ENCODE results near the gene RBFOX2.
"Not testable (repeated sequence)": the region's sequence is repeated elsewhere in the genome, so short reads cannot be mapped to it uniquely, and the experiment has no call there.

RBFOX2 gene

DNA sequence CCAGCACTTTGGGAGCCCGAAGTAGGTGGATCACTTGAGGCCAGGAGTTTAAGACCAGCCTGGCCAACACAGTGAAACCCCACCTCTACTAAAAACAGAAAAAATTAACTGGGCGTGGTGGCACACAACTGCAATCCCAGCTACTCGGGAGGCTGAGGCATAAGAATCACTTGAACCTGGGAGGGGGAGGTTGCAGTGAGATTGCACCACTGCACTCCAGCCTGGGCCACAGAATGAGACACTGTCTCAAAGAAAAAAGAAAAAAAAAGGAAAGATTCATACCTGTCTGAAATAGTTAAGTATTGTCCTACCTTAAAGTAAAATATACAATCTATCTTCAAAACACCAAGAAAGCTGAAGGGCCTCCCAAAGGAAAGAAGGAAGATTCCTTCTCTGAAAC lies 20.1 kb downstream of the RBFOX2 start:
- DNase-seq (ENCODE audit: low spot score), result no peak

DNA sequence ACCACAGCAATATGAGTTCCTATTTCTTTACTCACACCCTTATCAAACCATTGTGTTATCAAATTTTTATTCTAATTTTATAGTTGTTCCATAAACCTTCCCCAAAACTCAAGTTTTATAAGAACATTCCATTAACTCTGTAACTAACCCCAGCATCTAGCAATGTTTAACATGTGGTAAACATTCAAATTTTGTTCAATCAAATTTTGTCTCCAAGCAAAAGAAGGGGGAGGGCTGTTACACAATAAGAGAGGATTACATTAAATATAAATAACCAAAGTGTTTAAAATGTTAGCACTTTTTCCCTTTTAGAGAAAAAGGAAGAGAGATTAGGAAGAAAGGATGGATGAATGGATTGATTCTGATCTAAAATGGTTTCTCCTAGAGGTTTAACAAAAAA lies 20.5 kb downstream of the RBFOX2 start:
- no peak for DNase-seq (ENCODE audit: low spot score)

DNA sequence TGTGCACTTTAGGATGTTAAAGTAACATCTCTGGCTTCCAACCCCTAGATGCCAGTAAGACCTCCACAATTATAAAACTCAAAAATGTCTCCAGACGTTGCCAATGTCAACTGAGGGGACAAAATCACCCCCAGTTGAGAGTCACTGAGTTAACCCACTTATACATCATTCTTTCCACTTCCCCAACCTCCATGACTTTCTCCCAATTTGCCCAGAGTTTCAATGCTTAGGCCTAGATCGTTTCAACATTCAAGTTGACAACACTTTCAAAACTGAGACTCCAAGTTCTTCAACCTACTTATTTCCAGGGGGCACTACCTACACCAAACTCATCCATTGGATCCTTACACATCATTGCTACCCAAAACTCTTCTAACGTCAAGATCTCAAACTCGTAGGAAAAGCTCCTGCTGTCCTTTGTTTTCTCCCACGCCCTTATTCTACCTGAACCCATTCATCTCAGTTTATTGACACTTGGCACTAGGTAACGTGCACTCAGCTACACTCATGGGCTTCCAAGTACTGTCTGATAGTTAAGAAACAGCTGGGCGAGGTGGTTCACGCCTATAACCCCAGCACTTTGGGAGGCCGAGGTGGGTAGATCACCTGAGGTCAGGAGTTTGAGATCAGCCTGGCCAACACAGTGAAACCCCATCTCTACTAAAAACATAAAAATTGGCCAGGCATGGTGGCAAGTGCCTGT lies 24.5 kb downstream of the RBFOX2 start:
- DNase-seq (ENCODE audit: low spot score), result no peak

DNA sequence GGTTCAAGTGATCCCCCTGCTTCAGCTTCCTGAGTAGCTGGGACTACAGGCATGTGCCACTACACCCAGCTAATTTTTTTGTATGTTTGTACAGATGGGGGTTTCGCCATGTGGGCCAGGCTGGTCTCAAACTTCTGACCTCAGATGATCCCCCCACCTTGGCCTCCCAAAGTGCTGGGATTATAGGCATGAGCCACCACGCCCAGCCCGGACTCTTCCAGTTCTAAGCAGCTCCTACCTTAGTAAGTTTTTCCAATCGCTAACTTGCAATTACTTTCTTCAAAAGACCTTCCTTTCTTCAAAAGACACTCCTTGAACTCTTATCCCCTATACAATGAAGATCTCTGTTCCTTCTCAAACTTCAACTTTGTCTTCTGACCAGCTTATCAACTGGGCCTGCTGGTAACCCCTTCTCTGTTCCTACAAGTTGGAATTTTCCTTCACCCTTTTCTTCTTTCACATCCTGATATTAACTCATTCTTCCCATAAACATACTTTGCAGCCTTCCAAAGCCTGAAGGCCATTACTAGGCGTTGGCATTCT lies 25.8 kb downstream of the RBFOX2 start:
- no peak for DNase-seq (ENCODE audit: low spot score)

DNA sequence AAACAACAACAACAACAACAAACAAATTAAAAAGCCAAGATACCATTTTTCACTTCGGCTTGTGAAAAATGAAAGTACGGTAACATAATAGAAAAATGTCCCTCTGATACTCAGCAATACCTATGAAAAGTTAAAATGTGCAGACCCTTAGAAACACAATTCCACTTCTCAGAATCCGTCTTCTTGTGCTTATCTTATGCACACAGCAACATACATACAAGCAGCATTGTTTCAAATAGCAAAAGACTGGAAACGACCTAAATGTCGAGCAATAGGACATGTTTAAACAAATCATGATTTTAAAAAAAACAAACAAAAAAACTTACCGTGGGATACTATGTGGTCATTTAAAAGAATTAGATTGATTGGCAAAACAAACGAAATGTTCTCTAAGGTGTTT lies 26.5 kb downstream of the RBFOX2 start:
- DNase-seq (ENCODE audit: low spot score), result no peak

DNA sequence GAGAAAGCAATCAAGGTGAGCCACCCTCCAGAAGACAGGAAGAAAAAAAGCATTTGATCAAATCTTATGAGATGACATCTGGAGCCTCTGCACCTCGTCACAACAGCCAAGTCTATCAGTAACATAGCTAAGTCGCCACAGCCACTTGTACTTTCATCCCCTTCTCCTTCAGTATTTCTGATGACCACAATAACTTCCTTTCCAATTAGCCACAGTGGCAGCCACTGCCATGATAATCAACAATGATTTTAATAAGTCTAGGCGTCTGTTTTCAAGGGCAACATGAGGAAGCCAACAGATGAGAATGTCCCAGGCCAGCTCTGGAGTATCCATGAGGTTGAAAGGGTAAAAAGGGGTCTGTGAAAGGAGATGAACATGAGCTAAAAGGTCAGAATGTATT lies 29.9 kb downstream of the RBFOX2 start:
- no peak for DNase-seq (ENCODE audit: low spot score)

DNA sequence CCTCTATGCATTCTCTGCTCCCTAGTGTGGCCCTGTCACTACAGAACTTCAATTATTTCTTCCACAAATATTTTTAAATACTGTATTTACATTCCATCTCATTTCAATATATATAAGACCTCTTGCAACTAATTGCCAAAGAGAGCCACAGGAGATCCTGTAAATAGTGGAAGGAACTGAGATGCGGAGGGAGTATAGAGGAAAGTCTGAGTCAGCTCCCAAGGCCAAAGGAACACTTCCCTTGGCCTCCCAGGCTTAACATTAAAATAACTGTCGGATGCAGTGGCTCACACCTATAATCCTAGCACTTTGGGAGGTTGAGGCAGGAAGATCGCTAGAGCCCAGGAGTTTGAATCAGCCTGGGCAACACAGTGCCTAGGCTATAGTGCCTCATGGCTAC lies 31.2 kb downstream of the RBFOX2 start:
- no peak for DNase-seq (ENCODE audit: low spot score)

DNA sequence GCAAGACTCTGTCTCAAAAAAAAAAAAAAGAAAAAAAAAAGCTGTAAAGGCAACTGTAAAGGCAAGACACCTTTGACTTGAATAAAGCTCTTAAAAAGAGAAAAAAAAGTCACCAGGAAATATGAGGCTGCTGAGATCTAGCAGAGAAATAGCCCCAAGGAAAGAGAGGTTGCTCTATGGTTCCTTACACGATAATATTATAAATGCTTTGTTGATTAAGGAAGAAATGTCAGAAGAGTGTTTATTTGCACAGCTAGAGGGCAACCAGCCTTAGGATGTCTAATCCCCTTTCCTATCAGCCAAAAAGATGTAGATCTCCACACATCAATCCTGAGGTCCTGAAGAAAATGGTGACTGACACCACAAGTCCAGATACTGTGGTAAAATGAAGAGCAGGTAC lies 32.0 kb downstream of the RBFOX2 start:
- no peak for DNase-seq (ENCODE audit: low spot score)

DNA sequence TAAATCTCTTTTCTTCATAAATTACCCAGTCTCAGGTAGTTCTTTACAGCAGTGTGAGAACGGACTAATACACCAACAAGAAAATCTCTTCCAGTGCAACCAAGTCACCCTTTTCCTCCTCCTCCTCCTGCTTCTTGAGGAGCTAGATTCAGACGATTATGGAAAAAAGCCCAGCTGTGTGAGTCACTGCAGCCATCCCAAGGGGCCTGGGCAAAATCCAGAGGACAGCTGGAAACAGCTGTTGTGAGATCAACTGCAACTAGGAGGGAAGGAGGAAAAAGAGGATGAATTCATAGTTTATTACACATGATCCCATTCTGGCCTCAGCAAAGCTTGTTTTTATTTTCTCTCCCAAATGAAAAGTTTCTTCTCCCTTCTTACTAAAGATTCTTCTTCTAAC lies 32.9 kb downstream of the RBFOX2 start:
- DNase-seq (ENCODE audit: low spot score), result no peak

DNA sequence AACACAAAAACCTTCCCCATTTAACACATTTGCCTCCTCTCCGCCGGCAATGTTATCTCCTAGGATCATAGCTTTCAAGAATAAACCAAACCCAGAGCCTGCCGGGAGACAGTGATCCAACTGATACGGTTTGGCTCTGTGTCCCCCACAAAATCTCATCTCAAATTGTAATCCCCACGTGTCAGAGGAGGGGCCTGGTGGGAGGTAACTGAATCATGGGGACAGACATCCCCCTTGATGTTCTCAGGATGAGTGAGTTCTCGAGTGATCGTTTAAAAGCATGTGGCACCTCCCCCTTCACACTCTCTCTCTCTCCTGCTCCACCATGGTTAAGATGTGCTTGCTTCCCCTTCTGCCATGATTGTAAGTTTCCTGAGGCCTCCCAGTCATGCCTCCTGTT lies 33.3 kb downstream of the RBFOX2 start:
- no peak for DNase-seq (ENCODE audit: low spot score)

DNA sequence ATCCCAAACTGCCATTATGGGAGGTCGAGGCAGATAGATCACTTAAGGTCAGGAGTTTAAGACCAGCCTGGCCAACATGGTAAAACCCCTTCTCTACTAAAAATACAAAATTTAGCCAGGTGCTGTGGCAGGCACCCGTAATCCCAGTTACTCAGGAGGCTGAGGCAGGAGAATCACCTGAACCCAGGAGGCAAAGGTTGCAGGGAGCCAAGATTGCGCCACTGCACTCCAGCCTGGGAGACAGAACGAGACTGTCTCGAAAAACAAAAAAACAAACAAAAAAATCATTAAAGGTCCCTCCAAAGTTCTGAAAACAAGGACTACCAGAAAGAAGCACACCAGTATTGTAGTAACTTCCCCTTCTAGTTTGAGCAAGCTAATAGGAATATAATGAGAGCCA lies 34.9 kb downstream of the RBFOX2 start:
- not testable (repeated sequence) for DNase-seq (ENCODE audit: low spot score)

DNA sequence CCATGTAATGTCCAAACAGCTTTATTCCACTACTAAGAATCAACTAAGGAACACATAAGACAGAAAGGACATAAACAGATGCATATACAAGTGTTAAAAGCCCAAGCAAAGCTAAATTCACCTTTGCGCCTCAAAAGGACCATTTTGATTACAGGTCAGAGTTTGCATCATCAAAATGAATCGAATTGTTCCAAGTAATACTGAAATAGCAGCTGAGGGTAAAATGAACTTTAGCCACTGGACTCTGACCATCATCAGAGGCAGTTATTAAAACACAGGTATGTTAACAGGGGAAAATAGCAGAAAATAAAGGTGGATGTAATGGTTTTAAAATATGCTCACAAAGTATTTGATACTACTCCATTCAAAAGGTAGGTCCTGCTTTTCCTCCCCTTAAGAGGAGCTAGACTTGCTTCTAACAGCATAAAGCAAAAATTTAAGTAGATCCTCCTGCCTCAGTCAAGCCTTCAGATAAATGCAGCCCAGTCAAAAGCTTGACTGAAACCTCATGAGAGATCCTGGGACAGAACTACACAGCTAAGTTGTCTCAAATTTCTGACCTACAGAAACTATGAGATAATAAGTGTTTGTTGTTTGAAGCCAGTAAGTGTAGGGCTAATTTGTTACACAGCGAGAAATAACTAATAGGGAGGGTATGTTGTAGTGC lies 35.4 kb downstream of the RBFOX2 start:
- no peak for DNase-seq (ENCODE audit: low spot score)

DNA sequence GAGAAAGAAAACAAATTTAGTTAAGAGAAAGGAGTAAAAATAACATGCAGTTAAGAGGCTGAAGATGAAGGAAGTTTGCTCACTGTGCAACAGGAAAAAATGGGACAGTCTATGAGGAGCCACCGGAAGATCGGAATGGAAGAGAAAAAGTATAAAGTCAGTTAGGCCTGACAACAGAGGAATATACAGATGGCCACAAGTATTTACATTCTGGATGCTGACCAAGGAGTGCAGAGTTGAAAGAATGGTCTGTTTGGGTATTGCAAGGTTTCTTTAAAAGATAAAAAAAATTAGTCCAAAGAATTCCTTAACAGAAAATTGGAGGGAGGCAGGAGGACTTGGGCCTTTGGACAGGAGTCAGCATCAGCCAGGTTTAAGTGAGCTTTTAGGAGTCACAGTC lies 37.5 kb downstream of the RBFOX2 start:
- no peak for DNase-seq (ENCODE audit: low spot score)

DNA sequence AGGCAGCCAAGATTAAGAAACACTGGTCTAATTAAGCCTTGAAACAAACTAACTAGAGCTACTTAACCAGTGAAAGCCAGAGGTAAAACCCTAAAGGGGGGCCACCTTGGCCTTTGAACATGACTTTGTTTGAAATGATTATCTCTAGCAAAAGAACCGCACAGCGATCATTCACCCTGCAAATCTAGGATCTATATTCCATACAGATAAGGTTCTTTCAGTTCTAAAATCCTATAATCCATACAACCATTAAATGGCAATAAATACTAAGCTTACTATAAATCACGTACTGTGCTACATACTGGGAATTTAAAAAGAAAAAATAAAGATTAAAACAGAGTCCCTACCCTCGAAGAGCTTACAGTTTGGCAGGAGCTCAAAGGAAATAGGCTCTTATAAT lies 40.6 kb downstream of the RBFOX2 start:
- no peak for DNase-seq (ENCODE audit: low spot score)

DNA sequence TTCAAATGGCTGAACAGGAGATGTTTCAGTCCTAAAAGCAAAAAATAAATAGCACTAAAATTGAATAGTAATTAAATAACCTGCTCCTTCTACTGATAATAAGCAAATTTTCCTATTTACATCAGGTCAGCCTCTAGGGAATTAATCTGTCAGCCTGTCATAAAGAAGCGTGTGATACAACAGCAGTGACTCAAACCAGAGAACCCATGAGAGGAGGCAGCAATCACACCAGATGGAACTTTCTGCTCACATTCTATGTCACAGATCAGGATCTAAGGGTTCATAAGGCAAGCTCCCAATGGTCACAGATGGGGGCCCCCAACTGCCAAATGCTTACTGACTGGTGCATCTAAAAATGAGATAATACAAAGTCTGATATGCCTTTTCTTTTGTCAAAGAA lies 41.1 kb downstream of the RBFOX2 start:
- DNase-seq (ENCODE audit: low spot score), result no peak

DNA sequence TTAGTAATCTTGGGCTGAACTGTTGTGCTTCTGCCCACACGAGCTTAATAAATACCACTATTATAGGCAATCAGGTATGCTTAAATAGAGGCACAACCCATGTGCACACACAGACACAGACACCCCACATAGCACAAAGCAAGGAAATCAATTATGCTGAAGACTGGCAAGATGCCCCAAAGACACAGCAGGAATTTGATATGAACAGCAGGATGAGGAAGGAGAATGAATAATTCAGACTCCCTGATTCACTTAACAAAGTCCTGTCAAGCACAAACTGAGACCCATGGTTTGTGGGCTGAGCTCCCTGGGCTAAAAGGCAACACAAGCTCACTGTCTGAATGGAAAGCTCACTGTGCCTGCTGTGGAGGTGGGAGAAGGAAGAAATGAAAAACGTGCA lies 42.5 kb downstream of the RBFOX2 start:
- DNase-seq (ENCODE audit: low spot score), result no peak

DNA sequence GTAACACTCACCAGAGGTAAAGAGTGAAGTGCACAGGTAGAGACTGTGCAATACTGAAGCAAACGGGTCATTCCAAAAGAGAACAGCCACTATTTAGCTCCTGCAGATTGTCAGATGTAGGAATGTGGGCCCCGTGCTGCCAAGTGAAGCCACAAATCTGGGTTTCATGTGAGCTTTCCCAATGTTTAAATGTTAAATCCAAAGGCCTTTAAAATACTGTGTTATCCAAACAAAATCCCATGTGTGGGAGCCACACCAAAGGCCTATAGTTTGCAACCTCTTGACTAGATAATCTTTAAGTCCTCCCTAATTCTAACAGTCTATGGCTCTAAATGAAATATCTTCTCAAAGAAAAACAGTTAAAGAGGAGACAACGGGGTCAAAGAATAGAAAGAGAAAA lies 43.3 kb downstream of the RBFOX2 start:
- no peak for DNase-seq (ENCODE audit: low spot score)

DNA sequence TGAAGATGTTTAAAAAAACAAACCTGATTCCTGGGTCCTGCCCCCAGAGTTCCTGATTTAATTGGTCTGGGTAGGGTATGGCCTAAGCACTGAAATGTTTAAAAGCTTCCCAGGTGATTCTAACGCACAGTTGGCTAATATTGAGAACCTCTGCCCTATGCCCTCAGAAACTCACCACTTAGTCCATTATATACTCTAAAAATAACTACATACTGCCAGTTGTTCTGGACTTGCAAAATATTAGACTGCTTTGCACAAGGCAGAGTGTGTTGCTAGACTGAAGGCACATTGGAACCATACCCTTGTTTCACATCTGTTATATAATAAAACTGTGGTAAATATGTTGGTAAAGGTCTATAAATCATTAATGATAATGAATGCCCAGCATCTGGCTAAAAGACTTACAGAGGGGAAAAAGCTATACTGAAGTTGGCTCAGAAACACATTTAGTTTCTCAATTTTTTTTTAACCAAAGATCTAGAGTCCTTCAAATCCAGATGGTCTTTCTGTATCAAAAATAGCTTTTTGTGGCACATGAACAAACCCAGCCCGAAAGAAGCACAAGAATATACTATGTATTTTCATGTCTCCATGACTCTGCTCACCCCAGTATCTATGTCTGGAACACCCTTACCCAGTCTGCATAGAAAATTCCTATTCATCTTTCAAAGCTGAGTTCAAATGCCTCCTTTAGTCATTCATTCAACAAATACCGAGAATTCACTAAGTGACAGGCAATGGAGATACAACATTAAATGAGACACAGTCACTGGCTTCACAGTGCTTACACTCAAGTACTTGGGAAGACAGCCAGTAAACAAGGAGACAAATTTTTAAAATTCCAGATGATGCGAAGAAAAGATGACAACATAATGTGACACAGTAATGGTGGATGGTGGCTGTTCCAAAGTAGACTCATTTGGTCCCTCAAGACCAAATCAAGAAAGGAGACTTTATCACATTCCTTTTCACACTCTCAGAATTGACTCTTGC lies 44.1 kb downstream of the RBFOX2 start:
- DNase-seq (ENCODE audit: low spot score), result no peak

DNA sequence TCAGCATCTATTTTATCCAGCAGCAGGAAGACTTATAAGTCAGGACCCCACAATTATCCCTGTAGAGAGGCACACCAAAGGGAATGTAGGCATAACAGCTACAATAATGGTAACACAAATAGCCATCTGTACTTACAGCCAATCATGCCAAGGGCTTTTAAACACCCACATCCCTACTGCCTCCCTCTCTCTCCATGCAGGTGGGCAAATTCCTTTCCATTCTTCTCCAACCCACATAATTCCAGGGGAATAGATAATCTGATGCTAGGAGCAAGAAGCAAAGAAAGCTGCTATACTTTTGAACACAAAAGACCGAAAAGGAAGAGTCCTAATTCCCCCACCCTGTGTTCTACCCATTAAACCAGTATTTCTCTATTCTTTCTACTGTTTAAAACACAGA lies 46.7 kb downstream of the RBFOX2 start:
- no peak for DNase-seq (ENCODE audit: low spot score)

DNA sequence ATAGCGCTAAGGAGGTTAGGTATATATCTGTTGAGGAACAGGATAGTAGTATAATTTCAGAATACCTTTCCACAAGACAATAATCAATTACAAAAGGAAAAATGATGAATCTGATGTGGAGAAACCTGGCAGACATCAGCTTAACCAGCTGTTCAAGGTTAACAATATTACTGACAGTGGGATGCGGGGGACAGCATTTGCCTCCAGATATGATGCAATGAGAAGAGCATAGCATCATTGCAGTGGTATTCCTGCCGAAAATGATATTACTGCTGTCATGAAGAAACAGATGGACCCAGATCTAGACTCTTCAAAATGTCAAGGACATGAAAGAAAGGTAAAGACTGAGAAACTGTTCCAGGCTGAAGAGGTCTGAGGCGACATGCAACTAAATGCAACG lies 49.7 kb downstream of the RBFOX2 start:
- DNase-seq (ENCODE audit: low spot score), result no peak

DNA sequence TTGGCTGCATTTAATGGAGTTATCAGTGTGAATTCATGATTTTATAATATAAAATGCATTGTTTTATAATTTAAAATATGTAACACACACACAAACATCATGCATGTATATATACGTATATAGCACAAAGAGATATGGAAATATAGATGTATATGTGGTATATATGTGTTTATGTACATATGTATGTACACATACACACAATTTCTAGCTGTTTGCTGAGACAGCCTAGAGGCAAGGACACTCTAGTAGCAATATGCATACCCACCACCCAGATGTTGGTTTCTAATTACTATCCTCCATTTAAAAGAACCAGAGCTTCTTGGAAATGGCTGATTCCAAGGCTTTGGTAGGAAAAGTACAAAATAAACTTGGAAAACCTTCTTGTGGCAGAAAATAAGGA lies 50.4 kb downstream of the RBFOX2 start:
- no peak for DNase-seq (ENCODE audit: low spot score)

DNA sequence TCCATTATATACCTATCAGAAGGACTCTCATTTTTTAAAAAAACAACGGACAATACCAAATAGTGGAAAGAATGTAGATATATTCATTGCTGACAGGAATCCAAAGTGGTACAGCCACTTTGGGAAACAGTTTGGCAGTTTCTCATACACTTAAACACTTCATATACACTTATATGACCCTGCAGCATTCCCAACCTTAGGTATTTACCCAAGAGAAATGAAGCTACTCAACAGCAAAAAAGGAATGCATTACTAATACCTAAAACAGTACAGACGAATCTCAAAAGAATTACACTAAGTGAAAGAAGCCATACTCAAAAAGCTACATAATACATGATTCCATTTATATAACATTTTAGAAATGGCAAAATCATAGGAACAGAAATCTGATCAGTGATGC lies 51.5 kb downstream of the RBFOX2 start:
- no peak for DNase-seq (ENCODE audit: low spot score)

DNA sequence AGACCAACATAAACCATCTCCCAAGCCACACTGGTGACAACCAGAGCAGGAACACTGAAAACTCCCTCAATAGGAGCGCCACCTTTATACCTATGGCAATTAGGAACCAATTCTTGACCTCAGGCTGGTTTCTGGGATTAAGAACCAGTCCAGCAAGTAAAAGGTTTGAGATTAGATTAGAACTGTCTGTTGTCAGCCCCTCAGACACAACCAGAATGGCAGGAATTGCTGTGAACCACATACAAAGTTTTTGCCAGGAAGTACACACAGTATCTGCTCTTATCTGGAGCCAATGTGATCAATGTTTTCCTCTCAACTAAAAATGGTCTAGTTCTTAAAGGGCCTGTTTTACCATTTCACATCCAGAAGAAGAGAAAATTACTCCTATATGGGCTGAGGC lies 55.2 kb downstream of the RBFOX2 start:
- no peak for DNase-seq (ENCODE audit: low spot score)
